GM12878 (cell line): ENCODE data around the gene TRIM17.

Experiments
- CBX5 ChIP-seq: sonication (generic); IDR thresholded peaks from 2 replicates; pipeline ENCODE4 v1.6.1; 2016; ENCODE audit warnings: low read depth, moderate library complexity, mild to moderate bottlenecking, inconsistent platforms
- CEBPB ChIP-seq, 2 experiments: fragments of 150-350 bp in 1 of 2; IDR thresholded peaks; 2 replicates each; pipeline ENCODE4 v1.6.1; 2012 to 2014; ENCODE audit warnings: low read depth in 2 of 2, low read length in 2 of 2, borderline replicate concordance in 1 of 2, inconsistent platforms in 1 of 2
- CREB1 ChIP-seq: IDR thresholded peaks from 2 replicates; pipeline ENCODE4 v1.6.1; 2012; ENCODE audit warnings: low read depth, mild to moderate bottlenecking, inconsistent platforms
- HDAC2 ChIP-seq: fragments of 200-600 bp; sonication (generic); IDR thresholded peaks from 2 replicates; pipeline ENCODE4 v1.6.1; 2017
- HDAC6 ChIP-seq: fragments of 200-600 bp; sonication (generic); IDR thresholded peaks from one replicate; pipeline ENCODE4 v1.8.0; 2017; ENCODE audit warnings: antibody characterized with exemption; ENCODE audit not compliant: unreplicated experiment
- KAT2A ChIP-seq: conservative IDR thresholded peaks from 2 replicates; pipeline ENCODE4 v1.6.1; 2011; ENCODE audit warnings: low read depth, low read length; ENCODE audit not compliant: control insufficient read depth
- KDM1A ChIP-seq: fragments of 200-600 bp; sonication (generic); IDR thresholded peaks from 2 replicates; pipeline ENCODE4 v1.6.1; 2016; ENCODE audit warnings: borderline replicate concordance
- PKNOX1 ChIP-seq: fragments of 450-650 bp; IDR thresholded peaks from 2 replicates; pipeline ENCODE4 v1.6.1; 2016; ENCODE audit warnings: mild to moderate bottlenecking
- POLR2AphosphoS5 ChIP-seq: IDR thresholded peaks from 2 replicates; pipeline ENCODE4 v1.6.1; 2011; ENCODE audit warnings: mild to moderate bottlenecking, low read length, inconsistent platforms
- SREBF2 ChIP-seq: IDR thresholded peaks from 2 replicates; pipeline ENCODE4 v1.6.1; 2012; ENCODE audit warnings: mild to moderate bottlenecking, low read length
- TF ChIP-seq, protein P1 (sequence below): IDR thresholded peaks from 2 replicates; pipeline ENCODE4 v1.6.1; 2011; ENCODE audit warnings: borderline replicate concordance, low read depth, mild to moderate bottlenecking, moderate library complexity, mixed read lengths, low read length; ENCODE audit not compliant: insufficient read depth; ENCODE audit errors: extremely low read length
- TF ChIP-seq, protein P2 (sequence below): IDR thresholded peaks from 2 replicates; pipeline ENCODE4 v1.6.1; 2011; ENCODE audit warnings: low read depth, mild to moderate bottlenecking, low read length, moderate library complexity, borderline replicate concordance; ENCODE audit errors: extremely low read depth

GRCh38 chr1:228429007-228429406 is 12.3 kb upstream of the TRIM17 start:
- TF ChIP-seq POLR2AphosphoS5 (no peak), CEBPB (IDR thresholded peaks at IDR 0.05; ENCODE audit: borderline replicate concordance in 1 of 2, low read depth in 2 of 2, low read length in 2 of 2) (no peak), CBX5 (no peak), KDM1A (no peak), CREB1 (no peak), KAT2A (no peak), SREBF2 (no peak), PKNOX1 (no peak), HDAC6 (no peak), HDAC2 (no peak)
- TF ChIP-seq, protein P1, sequence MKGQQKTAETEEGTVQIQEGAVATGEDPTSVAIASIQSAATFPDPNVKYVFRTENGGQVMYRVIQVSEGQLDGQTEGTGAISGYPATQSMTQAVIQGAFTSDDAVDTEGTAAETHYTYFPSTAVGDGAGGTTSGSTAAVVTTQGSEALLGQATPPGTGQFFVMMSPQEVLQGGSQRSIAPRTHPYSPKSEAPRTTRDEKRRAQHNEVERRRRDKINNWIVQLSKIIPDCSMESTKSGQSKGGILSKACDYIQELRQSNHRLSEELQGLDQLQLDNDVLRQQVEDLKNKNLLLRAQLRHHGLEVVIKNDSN, result no peak
- TF ChIP-seq, protein P2, sequence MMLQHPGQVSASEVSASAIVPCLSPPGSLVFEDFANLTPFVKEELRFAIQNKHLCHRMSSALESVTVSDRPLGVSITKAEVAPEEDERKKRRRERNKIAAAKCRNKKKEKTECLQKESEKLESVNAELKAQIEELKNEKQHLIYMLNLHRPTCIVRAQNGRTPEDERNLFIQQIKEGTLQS, result no peak
